GM18951 (cell line): ENCODE data around the gene BRME1.

ENCODE experiments used
- POLR2A ChIP-seq: IDR thresholded peaks from 4 replicates; pipeline ENCODE4 v1.6.1; 2011; ENCODE audit warnings: mild to moderate bottlenecking; ENCODE audit not compliant: insufficient read length, insufficient read depth; ENCODE audit errors: extremely low read depth
- in situ Hi-C: fragments of 300-500 bp; cut with MboI; formaldehyde crosslinking; loops from one replicate; pipeline ENCODE4 v1.12.0; 2022; ENCODE audit warnings: low sequenced_read_pairs, mixed read lengths, inconsistent platforms; ENCODE audit not compliant: unreplicated experiment

The BRME1 gene

DNA sequence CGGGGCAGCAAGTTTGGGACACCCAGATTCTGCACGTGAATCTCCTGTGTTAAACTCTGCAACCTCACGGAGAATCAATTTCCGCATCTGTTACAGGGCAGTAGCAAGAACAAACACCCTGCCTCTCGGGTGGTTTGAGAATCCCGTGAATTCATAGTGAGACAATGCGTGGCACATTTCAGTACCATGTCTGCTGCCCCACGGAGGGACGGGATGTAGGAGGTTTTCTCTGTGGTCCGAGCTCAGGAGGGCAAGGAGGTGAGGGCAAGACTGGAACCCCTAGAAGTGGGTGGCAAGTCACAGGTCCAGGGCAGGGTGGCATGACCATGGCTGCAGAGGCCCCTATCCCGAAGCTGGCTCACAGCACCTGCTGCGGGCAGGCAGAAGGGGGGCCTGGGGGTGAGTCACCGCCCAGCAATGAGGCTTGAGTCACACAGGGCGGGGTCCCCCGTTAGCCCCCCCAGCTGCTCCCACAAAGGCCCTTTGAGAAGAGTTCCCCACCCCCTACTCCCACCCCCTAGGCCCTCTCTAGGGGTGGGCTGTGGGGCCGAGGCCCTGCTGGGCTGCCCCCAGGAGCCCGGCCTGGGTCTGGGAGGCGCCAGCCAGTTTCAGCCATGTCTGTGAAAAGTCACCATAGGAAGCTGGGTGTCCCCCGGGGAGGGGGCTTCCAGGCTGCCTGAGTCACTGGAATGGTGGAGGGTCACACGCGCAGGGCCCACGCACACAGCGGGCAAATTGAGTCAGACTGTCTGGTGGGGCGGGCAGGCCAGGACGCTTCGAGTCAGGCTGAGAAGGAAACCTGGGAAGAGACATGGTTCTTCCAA, 54.8 kb downstream of the BRME1 start:
- in situ Hi-C loops: loop anchor here (25.0 kb wide), 1 partner anchor 564 kb away; no protein-coding TSS in a partner anchor
- no peak for TF ChIP-seq POLR2A

- in situ Hi-C loops: loop anchor here (25.0 kb wide), 1 partner anchor 563 kb away; no protein-coding TSS in a partner anchor
- TF ChIP-seq POLR2A: no peak
Measured at GRCh38 chr19:13849991-13850909, 55.7 kb downstream of the BRME1 start.

- TF ChIP-seq POLR2A: no peak
- in situ Hi-C loops: no loop called here
Measured at GRCh38 chr19:13848798-13849676, 56.9 kb downstream of the BRME1 start.

DNA sequence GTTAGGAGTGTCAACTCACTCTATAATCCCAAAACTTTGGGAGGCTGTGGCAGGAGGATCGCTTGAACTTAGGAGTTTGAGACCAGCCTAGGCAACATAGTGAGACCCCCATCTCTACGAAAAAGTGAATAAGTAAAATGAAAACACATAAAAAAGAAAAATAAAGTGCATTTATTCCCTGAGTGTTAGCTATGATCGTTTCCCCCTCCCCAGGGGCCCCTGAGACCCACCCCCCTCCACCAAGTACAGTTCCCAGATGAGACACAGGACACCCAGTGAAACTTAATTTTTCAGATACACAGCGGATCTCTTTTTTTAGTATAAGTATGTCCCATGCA, 57.6 kb downstream of the BRME1 start:
- TF ChIP-seq POLR2A: no peak
- in situ Hi-C loops: no loop called here

DNA sequence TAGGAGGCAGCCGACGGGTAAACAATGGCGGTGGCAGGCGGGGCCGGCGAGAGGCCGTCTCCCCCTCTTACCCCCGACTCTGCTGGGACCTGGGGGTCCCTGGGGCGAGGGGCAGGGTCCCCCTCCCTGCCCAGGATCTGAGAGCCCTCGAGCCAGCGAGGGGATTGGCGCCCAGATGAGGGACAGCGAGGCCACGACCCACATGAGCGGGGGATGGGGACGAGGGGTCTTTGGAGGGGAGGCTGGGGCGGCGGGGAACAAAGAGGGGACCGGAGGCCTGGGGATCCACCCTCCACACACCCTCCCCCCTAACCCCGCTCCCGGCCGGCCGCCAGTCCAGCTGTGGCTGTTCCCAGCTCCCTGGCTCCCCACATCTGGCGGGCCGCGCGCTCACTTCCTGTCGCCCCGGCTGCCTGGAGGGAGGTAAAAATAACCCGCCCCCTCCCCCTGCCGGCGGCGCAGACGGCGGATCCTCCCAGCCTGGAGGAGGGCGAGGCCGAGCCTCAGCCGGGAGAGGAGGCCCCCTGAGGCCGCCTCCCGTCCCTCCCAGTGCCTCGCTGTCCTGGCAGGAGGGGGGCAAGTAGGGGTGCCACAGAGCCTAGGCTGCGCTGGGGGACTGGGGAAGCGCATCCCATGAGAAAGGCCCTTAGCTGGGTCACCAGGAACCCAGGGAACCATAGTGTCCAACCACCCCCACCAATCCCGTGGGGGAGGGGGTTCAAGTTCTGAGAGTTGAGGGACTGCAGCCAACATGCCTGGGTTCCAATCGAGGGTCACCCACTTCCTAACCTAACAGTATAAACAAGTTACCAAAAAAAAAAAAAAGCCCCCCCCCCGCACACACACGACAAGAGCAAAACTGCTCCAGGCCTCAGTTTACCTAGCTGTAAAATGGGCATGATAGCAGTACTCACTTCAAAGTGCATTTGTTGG, 58.2 kb downstream of the BRME1 start:
- in situ Hi-C loops: no loop called here
- TF ChIP-seq POLR2A: peak; percentile 35

DNA sequence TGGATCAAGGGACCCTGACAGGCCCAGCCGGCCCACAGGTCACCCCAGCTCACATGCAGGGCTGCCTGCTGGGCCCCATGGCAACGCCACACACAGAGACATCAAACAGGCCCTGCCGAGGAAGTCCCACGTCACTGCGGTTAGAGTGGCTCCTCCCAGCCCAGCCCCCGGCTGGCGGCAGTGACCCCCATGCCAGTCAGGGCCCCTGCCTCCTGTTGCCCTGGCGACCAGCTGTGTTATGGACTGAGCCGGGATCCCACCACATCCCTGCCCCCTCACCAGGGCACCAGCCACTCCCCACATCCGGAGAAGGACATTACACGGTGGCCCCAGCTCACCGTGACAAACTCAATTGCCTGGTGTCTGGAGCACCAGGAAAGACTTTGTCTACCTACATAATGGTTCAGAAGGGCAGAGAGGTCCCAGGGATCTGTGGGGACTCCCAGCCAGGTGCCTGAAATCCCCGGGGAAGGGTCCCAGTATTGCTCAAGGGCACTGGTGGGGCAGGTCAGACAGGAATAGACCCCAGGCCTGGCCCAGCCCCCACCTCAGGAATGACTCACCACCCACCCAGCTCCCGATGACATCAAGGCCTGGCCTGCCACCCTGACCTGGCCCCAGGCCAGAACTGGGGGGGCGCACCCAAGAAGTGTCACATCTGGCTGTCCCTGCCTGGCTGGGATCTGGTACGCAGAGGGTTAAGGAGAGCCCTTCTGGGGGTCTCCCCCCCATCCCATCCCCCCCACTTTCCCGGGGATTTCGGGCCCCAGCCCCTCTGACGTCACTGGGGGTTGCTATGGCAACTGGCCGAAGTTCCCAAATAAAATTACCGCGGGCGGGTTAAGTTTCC, 59.1 kb downstream of the BRME1 start:
- in situ Hi-C loops: no loop called here
- peak; percentile 44 for TF ChIP-seq POLR2A

DNA sequence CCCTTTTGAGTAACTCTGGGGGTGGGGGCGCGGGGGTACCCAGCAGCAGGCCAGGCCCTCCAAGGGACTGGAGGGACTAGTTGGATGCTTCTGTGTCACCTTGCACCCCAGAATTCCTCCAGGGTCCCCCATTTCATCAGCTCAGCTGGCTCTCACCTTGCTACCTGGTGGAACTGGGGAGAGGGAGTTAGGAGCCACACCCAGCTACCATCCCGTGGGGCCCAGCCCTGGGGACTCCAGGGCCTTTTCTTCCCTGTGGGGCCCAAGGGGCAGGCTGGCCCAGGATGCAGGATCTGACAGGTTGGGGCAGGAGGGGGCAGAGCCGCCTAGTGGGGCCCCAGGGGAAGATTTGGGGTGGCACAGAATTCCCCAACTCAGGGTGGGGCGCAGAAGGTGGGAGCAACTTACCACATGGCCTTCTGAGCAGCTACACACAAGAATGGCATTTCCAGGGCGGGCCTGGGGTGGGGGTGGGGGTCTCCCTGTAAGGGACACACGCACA, 61.7 kb downstream of the BRME1 start:
- in situ Hi-C loops: no loop called here
- TF ChIP-seq POLR2A: no peak

GRCh38 chr19:13843104-13843921, 62.6 kb downstream of the BRME1 start:
- in situ Hi-C loops: no loop called here
- TF ChIP-seq POLR2A: no peak

DNA sequence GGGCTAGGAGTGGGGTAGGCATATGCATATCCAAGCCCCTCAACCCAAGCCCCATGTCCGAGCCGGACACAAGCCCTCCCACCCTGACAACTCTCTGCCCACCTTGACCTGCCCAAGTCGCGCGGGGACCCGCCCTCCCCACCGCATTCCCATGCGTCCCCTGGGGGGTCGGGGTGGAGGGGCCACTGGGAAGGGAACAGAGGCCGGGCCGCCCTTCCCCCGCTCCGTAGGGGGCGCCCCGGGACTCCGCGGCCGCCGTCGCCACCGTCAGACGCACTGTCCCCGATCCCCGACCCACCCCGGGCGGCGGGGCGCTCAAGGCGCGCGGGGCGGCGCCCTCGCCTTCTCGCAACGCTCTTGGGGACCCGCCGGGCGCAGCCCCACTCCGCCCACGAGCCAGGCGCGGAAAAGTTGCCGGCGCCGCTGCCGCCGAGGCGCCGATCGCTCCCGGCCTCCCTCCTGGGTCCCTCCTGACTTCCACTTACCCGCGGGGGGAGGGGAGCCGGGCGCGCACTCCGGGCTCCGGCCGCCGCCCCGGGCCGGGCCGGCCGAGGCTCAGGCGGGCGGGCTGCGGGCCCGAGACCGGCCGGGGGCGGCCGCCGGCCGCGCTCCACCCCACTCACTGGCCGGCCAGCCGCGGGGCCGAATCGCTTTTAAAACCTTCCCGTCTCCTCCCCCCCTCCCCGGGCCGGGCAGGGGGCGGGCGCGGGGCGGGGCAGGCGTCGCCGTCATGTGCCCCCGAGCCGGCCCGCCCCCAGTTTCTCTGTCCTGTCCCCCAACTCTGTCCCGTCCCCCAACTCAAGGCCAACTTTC, 63.4 kb downstream of the BRME1 start:
- in situ Hi-C loops: no loop called here

More for the DNA sequence above, 63.4 kb downstream of the BRME1 start:
- peak; percentile 98 for TF ChIP-seq POLR2A
